Epithelial cell of esophagus (primary cell): Measurements from ENCODE around the gene ATXN10.

ENCODE experiments used
- DNase-seq: peaks from one replicate; pipeline ENCODE4 v3.0.0; 2010; ENCODE audit warnings: low read depth
- H3K4me3 ChIP-seq: 2 replicates; pipeline ENCODE4 v1.5.1; 2011; ENCODE audit warnings: mild to moderate bottlenecking, low read length, control low read depth
- CTCF ChIP-seq: IDR thresholded peaks from 2 replicates; pipeline ENCODE4 v1.5.1; 2011; ENCODE audit warnings: low read depth, mild to moderate bottlenecking, low read length, control low read depth, inconsistent platforms; ENCODE audit not compliant: insufficient read depth; ENCODE audit errors: missing control alignments

ATXN10 gene

GRCh38 chr22:45770506-45770905, 98.9 kb downstream of the ATXN10 start:
- TF ChIP-seq CTCF, result no peak
- no peak overlapping the region for H3K4me3 ChIP-seq
- no peak for DNase-seq

GRCh38 chr22:45771057-45771456, 99.4 kb downstream of the ATXN10 start:
- no peak overlapping the region for H3K4me3 ChIP-seq
- TF ChIP-seq CTCF, result no peak
- no peak for DNase-seq

GRCh38 chr22:45771711-45772110, 100.1 kb downstream of the ATXN10 start:
- no peak for DNase-seq
- no peak for TF ChIP-seq CTCF
- no peak overlapping the region for H3K4me3 ChIP-seq

- no peak for TF ChIP-seq CTCF
- no peak overlapping the region for H3K4me3 ChIP-seq
- DNase-seq, result no peak
Observed at GRCh38 chr22:45772743-45773142, 101.1 kb downstream of the ATXN10 start.

- DNase-seq, result no peak
- TF ChIP-seq CTCF, result no peak
- no peak overlapping the region for H3K4me3 ChIP-seq
Observed at GRCh38 chr22:45774001-45774670, 102.5 kb downstream of the ATXN10 start.

GRCh38 chr22:45775062-45775461, 103.4 kb downstream of the ATXN10 start:
- no peak for DNase-seq
- TF ChIP-seq CTCF, result no peak
- no peak overlapping the region for H3K4me3 ChIP-seq
